Upper lobe of left lung (tissue), 6 donors: ENCODE measurements around the gene GFRA1. TPM values are rescaled to one million over a fixed set of nuclear protein-coding genes. Genes with fewer than 3 reads are reported as not detected.

ENCODE experiments used
- ATAC-seq, 2 donors: fragments of 200-7000 bp; cut with Tn5 transposase; one replicate each; pipeline ENCODE4 v1.9.1; 2022; ENCODE audit warnings: mild to moderate bottlenecking in 2 of 2, moderate library complexity in 2 of 2; ENCODE audit not compliant: low FRiP score in 2 of 2
- DNase-seq, 2 donors: peaks; one replicate each; pipeline ENCODE4 v3.0.0-alpha.2; 2019 to 2020
- H3K27ac ChIP-seq, 4 donors: fragments of 200-600 bp; sonication (generic); one replicate each; pipeline ENCODE4 v1.5.1; 2016 to 2019
- H3K27me3 ChIP-seq, 4 donors: fragments of 200-600 bp; sonication (generic); one replicate each; pipeline ENCODE4 v1.5.1; 2017 to 2019
- H3K36me3 ChIP-seq, 4 donors: fragments of 200-600 bp; sonication (generic); one replicate each; pipeline ENCODE4 v1.5.1; 2016 to 2019
- H3K4me1 ChIP-seq, 4 donors: fragments of 200-600 bp; sonication (generic); one replicate each; pipeline ENCODE4 v1.5.1; 2018 to 2019
- H3K4me3 ChIP-seq, 4 donors: fragments of 200-600 bp; sonication (generic); one replicate each; pipeline ENCODE4 v1.5.1; 2017 to 2019; ENCODE audit warnings: mild to moderate bottlenecking in 2 of 4, moderate library complexity in 1 of 4
- H3K9me3 ChIP-seq, 4 donors: fragments of 200-600 bp; sonication (generic); one replicate each; pipeline ENCODE4 v1.5.1; 2018 to 2019
- CTCF ChIP-seq, 6 experiments: fragments of 450-650 bp in 4 of 6; fragments of 200-600 bp in 2 of 6; sonication (generic) in 2 of 6; IDR thresholded peaks; one replicate each; pipeline ENCODE4 v1.5.1; 2016 to 2019; ENCODE audit warnings: antibody characterized with exemption in 6 of 6
- EP300 ChIP-seq, 4 donors: sonication (generic); formaldehyde crosslinking; IDR thresholded peaks; one replicate each; pipeline ENCODE4 v1.5.1; 2017; ENCODE audit warnings: antibody characterized with exemption in 4 of 4, control low read depth in 2 of 4
- POLR2A ChIP-seq, 4 donors: fragments of 450-650 bp; IDR thresholded peaks; one replicate each; pipeline ENCODE4 v1.5.1; 2016 to 2017; ENCODE audit warnings: antibody characterized with exemption in 4 of 4, mild to moderate bottlenecking in 2 of 4
- POLR2AphosphoS5 ChIP-seq, 2 donors: sonication (generic); formaldehyde crosslinking; IDR thresholded peaks; one replicate each; pipeline ENCODE4 v1.5.1; 2017; ENCODE audit warnings: antibody characterized with exemption in 2 of 2
- WGBS, 2 donors: methylation state at CpG; one replicate each; pipeline ENCODE4 v1.1.5; 2017 to 2018; 5-methylcytosine and 5-hydroxymethylcytosine counted together
- total RNA-seq, 6 donors: library from RNA; depleted of rRNA in 4 of 6; stranded (reverse); fragments of >200 nt in 4 of 6; gene quantifications; one replicate each; pipeline versions ENCODE4 v1.1.0 to v1.2.1, GENCODE V29; 2016 to 2021
- donor health status: DM: no; HTN: no; CAD: no; lungs with moderate emphysema.
- donor health status: DM: no; HTN: yes; CAD: no; lungs with severe emphysema.

Gene GFRA1
- total RNA-seq, 6 donors from 2014 or later, result under 0.01 to 9.2 (median 2.3) TPM

- no peak overlapping the region for H3K27ac ChIP-seq
- ATAC-seq (no peak), DNase-seq (no peak)
- WGBS, 2 donors, result 35 to 46% methylated on average over 4 to 5 of the region's 5 CpGs
- no peak overlapping the region for H3K4me3 ChIP-seq
- H3K36me3 ChIP-seq, result no peaks in the 10 kb centered on the region
- no peaks in the 10 kb centered on the region for H3K4me1 ChIP-seq
- H3K27me3 ChIP-seq, result no peaks in the 10 kb centered on the region
- H3K9me3 ChIP-seq, result no peaks in the 10 kb centered on the region
- TF ChIP-seq POLR2A (IDR thresholded peaks at IDR 0.05) (no peak), CTCF (IDR thresholded peaks at IDR 0.05) (no peak), POLR2AphosphoS5 (IDR thresholded peaks at IDR 0.05) (no peak), EP300 (IDR thresholded peaks at IDR 0.05) (no peak)
Observed at GRCh38 chr10:116183733-116184511, 89.1 kb downstream of the GFRA1 start.

- H3K4me1 ChIP-seq, result no peaks in the 10 kb centered on the region
- WGBS, 2 donors, result 80% methylated on average over 2 of the region's 2 CpGs; no CpG with 5 or more reads in 1 of the 2 donors
- no peaks in the 10 kb centered on the region for H3K36me3 ChIP-seq
- no peak for TF ChIP-seq POLR2AphosphoS5 (IDR thresholded peaks at IDR 0.05)
- no peak for TF ChIP-seq EP300 (IDR thresholded peaks at IDR 0.05)
- TF ChIP-seq POLR2A (IDR thresholded peaks at IDR 0.05), result no peak
- no peak for TF ChIP-seq CTCF (IDR thresholded peaks at IDR 0.05)
- H3K27ac ChIP-seq, result no peak overlapping the region
- H3K4me3 ChIP-seq, result no peak overlapping the region
- no peaks in the 10 kb centered on the region for H3K27me3 ChIP-seq
- DNase-seq (no peak), ATAC-seq (no peak)
- no peaks in the 10 kb centered on the region for H3K9me3 ChIP-seq
Observed at GRCh38 chr10:116182426-116182825, 90.6 kb downstream of the GFRA1 start.

- Histone ChIP-seq H3K4me1 (no peaks in the 10 kb centered on the region), H3K27ac (no peak overlapping the region), H3K36me3 (no peaks in the 10 kb centered on the region), H3K4me3 (no peak overlapping the region), H3K9me3 (no peaks in the 10 kb centered on the region), H3K27me3 (no peaks in the 10 kb centered on the region)
- no peak for DNase-seq
- TF ChIP-seq CTCF (IDR thresholded peaks at IDR 0.05) (no peak), POLR2AphosphoS5 (IDR thresholded peaks at IDR 0.05) (no peak), EP300 (IDR thresholded peaks at IDR 0.05) (no peak), POLR2A (IDR thresholded peaks at IDR 0.05) (no peak)
- 36 to 39% methylated on average over 9 of the region's 9 CpGs for WGBS, 2 donors
- no peak for ATAC-seq
Observed at GRCh38 chr10:116178086-116178605, 94.9 kb downstream of the GFRA1 start.

GRCh38 chr10:116175231-116175630, 97.8 kb downstream of the GFRA1 start:
- Histone ChIP-seq H3K9me3 (no peaks in the 10 kb centered on the region), H3K27me3 (no peaks in the 10 kb centered on the region), H3K36me3 (no peaks in the 10 kb centered on the region), H3K27ac (no peak overlapping the region), H3K4me1 (no peaks in the 10 kb centered on the region), H3K4me3 (no peak overlapping the region)
- WGBS, 2 donors, result 89 to 92% methylated on average over 8 of the region's 8 CpGs
- DNase-seq (no peak), ATAC-seq (no peak)
- TF ChIP-seq CTCF (IDR thresholded peaks at IDR 0.05) (no peak), EP300 (IDR thresholded peaks at IDR 0.05) (no peak), POLR2AphosphoS5 (IDR thresholded peaks at IDR 0.05) (no peak), POLR2A (IDR thresholded peaks at IDR 0.05) (no peak)

- no peak for TF ChIP-seq EP300 (IDR thresholded peaks at IDR 0.05)
- no peak for TF ChIP-seq POLR2A (IDR thresholded peaks at IDR 0.05)
- no peak for TF ChIP-seq POLR2AphosphoS5 (IDR thresholded peaks at IDR 0.05)
- DNase-seq (no peak), ATAC-seq (no peak)
- Histone ChIP-seq H3K27me3 (no peaks in the 10 kb centered on the region), H3K9me3 (no peaks in the 10 kb centered on the region), H3K36me3 (no peaks in the 10 kb centered on the region), H3K27ac (no peak overlapping the region), H3K4me3 (no peak overlapping the region), H3K4me1 (no peaks in the 10 kb centered on the region)
- 88% methylated on average over 4 of the region's 4 CpGs for WGBS, 2 donors
Observed at GRCh38 chr10:116171505-116171904, 101.5 kb downstream of the GFRA1 start.
